Fibroblast of the conjunctiva (primary cell): ENCODE results near the gene RTCB.

ENCODE experiments used
- DNase-seq: peaks from one replicate; pipeline ENCODE4 v3.0.0-alpha.2; 2010; ENCODE audit warnings: low read depth

The RTCB gene

DNA sequence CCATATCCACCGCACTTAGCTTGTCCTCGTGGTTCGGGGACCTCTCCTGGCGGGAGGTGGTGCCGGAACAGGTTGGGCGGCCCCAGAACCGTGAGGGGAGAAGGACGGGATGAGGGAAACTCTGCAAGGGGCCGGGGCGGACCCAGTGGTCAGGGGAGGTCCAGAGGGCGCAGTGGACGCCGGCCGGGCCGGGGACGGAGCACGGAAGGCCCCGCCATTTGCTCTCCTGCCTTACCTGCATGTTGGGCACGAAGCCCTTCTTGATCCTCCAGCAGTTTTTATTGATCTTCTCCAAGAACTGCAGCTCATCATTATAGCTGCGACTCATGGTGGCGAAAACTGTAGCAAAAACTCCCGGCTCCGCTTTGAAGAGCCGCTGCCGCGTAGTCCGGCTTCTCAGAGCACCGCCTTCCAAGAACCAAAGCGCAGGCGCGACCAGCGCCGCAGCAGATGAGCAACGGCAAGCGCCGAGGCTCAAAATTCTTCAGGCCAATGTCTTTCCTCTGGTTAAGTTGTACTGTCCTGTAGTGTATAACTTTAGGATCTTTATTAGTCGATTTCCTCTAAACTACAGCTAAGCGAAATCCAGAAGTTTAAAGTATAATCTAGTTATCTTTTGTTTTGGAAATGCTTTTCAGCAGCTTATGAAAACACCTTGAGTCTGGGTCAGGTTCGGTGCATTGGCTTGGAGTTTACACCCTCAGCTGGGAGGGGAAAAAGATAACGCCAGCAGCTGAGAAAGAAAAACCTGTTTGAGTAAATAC, at the start of gene RTCB:
TSS of gene RTCB (minus strand) at position 419 of the 764 bp plus-strand sequence. CDS start at position 328, 91 bp downstream.
- DNase-seq = peak; percentile 84

DNA sequence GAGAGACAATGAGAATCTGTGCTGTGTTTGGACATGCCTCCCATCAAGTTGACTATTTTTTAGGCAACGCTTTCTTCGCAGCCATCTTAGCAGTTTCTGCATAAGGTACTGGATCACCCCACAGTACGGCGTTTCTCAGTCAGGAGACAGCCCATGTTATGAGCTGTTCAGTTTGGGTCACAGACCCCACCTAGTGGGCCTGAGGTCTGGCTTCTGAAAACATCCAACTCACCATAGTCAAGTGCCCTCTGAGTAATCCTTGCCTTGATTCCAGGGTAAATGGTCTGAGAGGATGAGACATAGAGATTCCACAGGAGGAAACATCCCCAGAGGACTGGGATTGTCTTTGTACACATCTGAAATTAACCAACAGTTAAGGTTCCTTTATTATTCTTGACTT, 45.0 kb upstream of the RTCB start:
- no peak for DNase-seq

DNA sequence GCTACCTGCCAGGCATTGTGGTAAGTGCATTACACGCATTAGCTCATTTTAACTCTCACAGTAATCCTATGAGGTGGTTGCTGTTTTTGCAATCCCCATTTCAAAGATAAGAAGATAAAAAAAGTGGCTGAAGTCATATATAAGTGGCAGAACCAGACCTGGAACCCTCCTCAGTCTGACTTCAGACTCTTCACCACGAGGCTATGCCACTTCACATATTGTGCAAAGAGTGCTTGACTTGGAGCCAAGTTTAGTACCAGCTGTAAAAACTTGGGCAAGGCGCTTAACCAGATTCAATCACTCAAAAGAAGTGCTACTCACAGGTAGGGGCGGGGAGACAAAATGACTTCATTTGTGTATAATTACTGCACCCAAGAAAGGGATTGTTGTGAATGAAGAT, 36.9 kb upstream of the RTCB start:
- no peak for DNase-seq

DNA sequence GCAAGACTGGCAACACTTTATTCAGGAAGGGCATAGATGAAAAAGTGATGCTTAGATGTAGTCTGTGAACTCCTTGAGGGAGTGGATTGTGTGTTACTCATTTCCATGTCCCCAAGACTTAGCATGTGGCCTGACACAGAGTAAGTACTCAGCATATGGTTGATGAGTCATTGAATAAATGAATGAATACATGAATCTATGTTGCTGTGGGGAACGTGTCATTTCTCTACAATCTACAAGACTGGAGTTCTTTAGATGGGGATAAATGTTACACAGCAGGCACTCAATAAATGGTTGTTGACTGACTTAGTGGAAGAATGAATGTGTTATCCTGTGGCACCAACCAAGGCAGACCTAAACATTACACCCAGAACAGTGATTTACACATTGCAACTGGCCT, 34.3 kb upstream of the RTCB start:
- DNase-seq = no peak

DNA sequence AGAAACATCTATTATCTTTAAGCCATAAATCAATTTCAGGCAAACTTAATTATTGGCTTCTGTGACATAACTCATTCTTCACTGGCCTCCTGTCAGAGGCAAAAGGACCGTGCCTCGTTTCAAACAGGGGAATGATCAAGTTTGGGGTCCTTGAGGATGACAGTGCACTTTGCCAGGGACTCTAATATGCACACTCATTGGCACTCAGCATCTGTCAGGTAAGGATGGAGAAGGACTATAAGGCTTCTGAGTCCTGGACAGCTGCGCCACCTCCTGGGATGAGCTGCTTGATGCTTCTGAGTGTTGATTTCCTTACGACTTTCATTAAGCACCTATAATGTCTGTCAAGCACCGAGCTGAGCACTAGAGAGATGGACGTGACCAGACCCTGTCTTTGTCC, 32.0 kb upstream of the RTCB start:
- DNase-seq = no peak

DNA sequence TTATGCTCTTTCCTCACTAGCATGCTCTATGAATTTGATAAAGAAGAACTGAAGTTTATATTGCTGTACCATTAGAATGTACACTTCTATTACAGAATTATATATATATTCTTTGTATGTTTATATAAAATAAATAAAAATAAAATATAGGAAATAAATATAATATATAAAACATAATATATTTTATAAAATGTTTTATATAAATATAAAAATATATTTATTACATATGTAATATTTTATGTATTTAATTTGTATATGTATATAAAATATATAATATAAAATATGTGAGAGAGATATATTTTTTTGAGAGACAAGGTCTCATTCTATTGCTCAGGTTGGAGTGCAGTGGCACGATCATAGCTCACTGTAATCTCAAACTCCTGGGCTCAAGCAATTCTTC, 18.3 kb upstream of the RTCB start:
- no peak for DNase-seq

DNA sequence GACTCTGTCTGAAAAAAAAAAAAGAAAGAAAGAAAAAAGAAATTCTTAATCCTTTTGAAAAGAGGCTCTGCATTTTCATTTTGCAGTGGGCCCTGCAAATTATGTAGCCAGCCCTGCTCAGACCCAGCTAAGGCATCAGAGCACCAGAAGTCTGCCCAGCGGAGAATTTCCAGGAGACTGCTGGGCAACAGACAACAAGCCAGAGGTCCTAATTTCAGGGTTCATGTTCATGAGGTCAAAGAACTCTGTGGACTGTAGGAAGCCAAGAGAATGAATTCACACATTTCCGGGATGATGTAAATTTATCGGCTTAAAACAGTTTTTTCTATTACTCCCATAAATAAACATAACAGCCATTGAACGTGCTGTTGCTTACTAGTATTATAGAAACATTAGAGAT, 14.8 kb upstream of the RTCB start:
- DNase-seq = no peak

DNA sequence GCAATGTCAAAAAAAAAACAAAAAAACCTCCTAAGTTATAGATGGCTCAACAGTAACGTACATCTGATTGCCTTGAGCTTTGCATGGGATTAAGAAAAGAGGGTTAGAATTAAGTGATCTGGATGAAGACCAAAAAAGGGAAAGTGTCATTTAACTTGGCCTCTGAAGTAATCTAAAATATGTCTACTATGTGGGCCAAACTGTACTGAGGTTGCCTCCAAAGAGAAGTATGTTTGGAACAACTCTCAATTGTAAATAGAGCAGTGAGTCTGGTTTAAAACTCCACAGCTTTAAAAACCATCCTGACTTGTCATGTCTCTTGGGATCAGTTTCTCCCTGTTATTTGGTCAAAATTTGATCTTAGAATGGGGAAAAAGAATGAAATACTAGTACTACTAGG, 11.6 kb upstream of the RTCB start:
- DNase-seq = no peak

DNA sequence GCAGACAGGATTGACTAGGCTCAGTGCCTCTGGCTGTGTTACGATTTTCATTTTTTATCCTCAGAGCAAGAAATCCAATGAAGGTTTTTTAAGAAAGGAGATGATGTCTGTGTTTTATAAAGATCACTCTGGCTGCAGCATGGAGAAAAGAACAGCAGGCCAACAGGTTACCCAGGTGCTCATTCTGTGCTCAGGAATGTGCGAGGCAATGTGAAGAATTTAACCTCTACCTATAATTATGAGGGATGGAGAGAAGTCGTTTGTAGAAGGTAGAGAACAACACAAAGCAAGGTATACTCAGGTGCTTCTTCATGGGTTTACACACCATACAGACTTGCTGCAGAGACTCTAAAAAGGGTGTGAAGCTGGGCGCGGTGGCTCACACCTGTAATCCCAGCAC, 10.0 kb upstream of the RTCB start:
- DNase-seq = no peak

DNA sequence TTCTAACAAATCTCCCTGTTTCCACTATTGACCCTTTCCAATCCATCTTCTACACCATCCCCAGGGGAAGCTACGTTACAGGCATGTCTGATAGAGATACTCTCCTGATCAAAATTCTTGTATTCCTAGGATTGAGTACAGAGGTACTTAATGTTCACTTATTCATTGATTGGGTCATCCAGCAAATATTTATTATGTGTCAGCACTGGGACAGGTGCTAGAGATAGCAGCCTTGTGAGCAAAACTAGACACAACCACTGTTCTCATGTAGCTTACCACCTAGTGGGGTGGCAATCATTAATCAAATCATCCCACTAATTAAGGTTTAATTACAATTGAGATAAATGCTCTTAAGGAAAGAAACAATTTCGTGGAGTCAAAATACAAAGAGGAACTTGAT, 9.4 kb upstream of the RTCB start:
- no peak for DNase-seq

DNA sequence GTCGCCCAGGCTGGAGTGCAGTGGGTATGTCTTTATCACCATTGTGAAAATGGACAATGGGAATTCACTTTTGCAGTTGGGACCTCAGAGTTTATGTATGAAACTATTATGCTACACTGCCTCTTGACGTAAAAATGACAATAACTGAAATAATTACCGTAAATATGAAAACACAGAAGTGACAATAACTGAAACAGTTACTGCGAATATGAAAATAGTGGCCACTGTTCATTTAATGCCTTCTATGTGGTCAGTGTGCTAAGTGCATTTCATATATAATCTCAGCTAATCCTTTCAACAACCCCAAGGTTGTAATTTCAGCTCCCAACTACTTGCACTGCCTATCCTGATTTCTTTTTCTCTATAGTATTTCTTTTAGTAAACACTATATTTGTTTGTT, 5.9 kb upstream of the RTCB start:
- DNase-seq = no peak

DNA sequence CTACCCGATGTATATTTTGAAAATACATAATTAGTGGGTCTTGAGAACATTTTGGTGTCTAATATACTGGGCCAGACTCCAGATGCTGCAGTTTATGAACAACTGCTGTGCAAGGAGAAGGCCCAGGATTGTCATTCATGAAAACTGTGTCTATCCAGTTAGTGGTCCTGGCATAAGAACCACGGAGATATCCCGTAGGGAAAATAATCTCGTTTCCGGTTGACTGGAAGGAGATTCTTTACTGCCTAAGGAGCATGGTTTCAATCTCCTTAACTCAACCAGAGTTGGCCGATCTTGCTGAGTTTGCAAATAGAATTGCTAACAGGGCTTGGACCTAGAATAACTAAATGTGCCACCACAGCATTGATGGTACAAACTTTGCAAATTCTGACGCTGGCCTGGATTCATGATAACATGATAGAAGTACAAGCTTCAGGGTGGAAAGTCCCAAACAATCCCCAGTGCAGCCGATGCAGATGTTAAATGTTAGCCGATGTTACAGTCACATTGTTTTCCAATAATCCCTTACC, 4.6 kb upstream of the RTCB start:
- DNase-seq = no peak

DNA sequence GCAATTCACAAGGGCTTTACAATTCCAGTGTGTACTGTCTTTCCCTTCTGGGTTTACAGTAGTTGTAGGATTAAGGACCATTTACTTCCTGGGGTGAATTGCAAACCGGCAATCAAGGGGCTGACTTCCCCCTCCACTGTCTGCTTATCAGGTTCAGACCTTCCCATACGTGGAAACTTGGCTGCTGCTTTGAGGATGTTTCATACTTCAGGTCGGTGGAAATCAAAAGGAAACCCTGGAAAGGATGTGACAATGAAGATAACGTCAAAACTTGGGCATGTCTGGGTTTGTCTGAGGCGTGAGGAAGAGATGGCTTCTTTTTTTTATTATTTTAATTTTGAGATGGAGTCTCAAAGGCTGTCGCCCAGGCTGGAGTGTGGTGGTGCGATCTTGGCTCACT, 2.1 kb upstream of the RTCB start:
- no peak for DNase-seq

DNA sequence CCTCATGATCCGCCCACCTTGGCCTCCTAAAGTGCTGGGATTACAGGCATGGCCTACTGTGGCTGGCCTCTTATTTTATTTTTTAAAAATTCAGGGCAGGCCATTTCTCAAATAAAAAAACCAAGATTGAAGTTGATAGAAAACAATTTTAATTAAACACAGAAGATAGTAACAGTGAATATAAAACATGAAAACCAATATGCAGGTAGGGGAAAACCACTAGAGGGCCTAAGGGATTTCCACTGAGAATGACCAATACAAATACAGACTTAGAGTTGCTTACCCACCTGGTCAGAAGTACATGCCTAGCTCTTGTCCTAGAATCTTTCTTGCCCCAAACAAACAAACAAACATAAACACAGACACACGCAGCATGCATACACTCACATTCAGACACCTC, 1.7 kb upstream of the RTCB start:
- DNase-seq = no peak

DNA sequence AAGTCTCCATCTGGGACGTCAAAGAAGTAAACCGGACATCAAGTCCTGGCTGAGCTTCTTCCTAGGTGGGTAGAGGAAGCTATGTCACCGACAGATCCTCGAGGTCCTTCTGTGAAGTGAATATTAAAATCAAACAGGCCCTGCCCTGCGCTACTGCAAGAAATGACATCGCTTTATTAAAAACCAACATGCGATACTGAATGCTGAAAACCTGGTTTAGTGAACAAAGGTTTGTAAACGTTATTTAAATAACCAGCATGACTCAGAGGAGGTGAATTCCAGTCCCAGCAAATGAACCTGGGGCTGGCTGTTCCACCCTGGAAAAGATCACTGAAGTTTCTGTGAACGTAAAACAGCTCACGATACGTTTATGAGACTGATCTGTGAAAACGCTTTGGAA, 645 bp downstream of the RTCB start:
- no peak for DNase-seq

DNA sequence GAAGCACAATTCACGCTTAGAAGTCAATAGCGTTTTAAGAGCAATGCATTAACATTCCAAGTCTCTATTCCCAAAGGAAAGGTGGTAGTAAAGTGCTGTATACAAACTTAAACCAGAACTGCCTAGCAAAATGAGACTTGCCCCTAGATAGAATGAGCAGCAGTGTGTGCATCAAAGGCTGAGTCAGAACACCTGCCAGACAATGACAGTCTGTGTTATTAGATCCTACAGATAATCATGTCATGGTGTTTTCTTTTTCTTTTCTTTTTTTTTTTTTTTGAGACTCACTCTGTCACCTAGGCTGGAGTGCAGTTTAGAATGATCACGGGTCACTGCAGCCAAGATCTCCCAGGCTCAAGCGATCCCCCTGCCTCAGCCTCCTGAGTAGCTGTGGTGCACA, 1.6 kb downstream of the RTCB start:
- no peak for DNase-seq

DNA sequence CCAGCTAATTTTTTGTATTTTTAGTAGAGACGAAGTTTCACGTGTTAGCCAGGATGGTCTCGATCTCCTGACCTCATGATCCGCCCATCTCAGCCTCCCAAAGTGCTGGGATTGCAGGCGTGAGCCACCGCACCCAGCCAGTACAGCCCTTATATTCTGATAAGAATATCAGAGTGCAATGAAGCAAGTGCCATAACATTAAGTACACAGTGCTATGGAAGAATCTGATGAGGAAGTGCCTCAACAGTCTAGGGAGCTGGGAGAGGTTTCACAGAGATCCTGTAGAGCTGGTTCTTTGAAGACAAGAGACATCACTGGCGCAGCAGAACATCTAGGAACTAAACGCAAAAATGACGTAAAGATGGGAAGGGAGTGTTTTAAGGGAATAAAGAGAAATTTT, 2.1 kb downstream of the RTCB start:
- no peak for DNase-seq

DNA sequence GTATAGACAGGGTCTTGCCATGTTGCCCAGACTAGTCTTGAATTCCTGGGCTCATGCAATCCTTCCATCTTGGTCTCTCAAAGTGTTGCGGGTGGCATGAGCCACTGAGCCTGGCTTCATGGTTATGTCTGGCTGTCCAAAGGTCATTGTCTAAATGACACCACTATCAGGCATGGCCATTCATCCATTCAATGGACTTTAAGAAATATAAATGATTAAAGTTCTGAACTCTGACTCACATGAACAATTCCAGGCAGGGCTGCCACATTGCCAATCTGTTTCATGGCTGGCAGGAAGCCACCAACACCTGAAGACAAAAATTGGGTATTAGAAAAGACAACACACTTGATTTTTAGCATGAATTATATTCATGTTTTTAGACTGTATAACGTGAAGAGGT, 4.1 kb downstream of the RTCB start:
- no peak for DNase-seq

DNA sequence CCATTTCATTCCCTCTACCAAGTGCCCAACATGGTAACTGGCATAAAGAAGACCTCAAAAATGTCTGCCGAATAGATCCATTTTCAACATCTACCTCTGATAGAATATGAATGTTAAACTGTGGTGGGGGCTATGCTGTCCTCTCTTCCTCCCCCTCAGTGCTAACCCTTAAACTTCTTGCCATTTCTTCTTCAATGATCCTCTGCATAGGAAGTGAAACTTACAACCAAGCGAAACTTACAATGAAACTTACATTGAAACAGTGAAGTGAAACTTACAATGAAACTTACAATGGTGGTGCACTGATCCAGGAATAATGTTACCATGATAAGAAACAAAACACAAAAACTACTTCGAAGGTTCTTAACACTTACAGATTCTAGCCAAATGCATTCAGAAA, 4.7 kb downstream of the RTCB start:
- DNase-seq = no peak

DNA sequence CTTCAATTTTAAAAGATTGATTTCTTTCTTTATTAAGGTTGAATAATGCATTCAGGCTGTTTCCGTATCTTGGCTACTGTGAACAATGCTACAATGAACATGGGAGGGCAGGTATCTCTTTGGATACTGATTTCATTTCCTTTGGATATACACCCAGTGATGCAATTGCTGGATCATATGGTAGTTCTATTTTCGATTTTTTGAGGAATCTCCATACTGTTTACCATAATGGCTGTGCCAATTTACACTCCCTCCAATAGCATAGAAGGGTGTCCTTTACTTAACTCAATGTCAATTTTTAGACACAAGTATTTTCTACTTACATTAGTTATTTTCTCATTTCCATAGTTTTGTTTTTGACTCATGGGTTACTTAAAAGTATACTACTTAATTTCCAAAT, 8.0 kb downstream of the RTCB start:
- DNase-seq = no peak

DNA sequence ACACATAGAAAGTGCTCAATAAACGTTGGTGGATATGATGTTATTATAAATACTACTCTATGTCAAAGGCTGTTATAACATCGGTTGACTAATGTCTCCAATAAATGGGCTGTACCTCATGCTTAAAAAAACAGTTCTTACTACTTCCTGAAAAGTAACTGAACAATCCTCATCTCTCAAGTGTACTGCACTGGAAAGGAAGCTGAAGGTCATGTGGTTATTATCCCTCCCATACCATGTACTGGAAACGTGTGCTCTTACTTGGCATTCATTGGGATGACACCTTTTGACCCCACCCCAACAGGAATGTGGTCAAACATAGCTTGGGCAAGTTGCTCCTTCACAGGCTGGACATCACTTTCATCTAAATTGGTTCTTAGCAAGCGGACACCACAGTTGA, 10.6 kb downstream of the RTCB start:
- DNase-seq = no peak

DNA sequence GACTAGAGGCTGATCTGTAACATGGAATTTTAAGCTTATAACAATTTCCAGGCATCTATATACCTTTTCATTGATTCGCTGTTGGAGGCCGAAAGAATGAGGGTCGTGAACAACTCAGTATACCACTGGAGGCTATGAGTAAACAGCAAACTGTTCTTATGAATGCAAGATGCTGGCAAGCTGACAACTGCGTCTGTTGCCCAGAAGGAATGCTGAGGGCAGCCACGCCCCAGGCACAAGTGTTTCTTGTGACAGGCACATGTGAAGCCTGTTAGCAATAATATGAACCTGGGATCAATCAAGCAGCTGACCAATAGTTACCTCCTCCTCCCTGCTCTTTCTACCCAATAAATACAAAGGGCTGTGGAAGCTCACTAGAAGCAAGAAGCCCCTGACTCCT, 15.3 kb downstream of the RTCB start:
- DNase-seq = peak; percentile 24

DNA sequence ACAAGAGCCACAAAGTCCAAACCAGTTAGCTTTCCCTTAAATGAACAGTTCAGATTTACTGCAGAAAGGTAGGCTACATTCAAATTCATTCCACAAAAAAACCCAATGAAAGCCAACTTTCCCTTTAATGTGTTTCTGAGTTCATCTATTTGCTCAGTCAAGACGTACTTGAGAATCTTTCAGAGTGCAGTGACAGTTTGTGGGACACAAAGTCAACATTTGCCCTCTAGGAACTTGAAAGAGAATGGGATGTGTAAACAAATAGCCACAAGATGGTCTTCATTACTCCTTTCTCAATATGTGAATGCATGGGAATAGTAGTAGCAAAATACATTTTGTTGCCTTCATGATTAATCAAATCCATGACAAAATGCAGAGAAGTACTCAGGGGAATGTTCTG, 15.8 kb downstream of the RTCB start:
- DNase-seq = no peak

DNA sequence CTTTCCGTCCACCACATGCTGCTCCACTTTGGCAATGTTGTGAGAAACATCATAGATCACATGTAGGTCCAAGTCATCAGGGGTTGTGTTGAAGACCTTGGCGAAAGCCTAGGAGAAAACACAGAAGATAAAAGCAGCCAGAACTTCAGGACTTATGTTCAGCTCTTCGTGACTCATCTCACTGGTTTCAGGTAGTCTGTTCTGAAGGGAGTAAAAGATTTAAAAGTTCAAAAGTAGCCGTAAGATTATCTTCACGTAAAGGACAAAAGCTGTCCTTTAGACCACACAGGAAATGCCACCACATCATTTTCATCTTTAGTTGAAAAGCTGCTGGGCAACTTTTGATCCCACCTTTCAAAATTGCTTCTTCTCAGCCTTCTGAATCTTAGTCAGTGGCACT, 16.9 kb downstream of the RTCB start:
- no peak for DNase-seq
